Smooth muscle cell (in vitro differentiated cells): ENCODE data around the gene PLCH2. TPM values are rescaled to one million over a fixed set of nuclear protein-coding genes. Genes with fewer than 3 reads are reported as not detected.
A peak's percentile ranks its signal among the peaks of the same experiment; 100 is the strongest.

Experiments
- DNase-seq: peaks from one replicate; lab custom pipeline; 2025; ENCODE audit not compliant: unreplicated experiment; lab: John Stamatoyannopoulos, UW
- H2AFZ ChIP-seq: fragments of 200-600 bp; sonication (generic); 2 replicates; pipeline ENCODE4 v1.6.0; 2016; ENCODE audit warnings: antibody characterized with exemption, low read depth, mild to moderate bottlenecking
- H3F3A ChIP-seq: fragments of 200-600 bp; sonication (generic); 2 replicates; pipeline ENCODE4 v1.6.0; 2017; ENCODE audit warnings: antibody characterized with exemption, low read depth
- H3K27ac ChIP-seq: fragments of 200-600 bp; sonication (generic); 2 replicates; pipeline ENCODE4 v1.5.1; 2016; ENCODE audit warnings: low read depth, mild to moderate bottlenecking
- H3K27me3 ChIP-seq: fragments of 200-600 bp; sonication (generic); 2 replicates; pipeline ENCODE4 v1.6.1; 2016; ENCODE audit warnings: low read depth, mild to moderate bottlenecking
- H3K36me3 ChIP-seq: fragments of 200-600 bp; sonication (generic); 2 replicates; pipeline ENCODE4 v1.5.1; 2016; ENCODE audit warnings: low read depth
- H3K4me1 ChIP-seq: fragments of 200-600 bp; sonication (generic); 2 replicates; pipeline ENCODE4 v1.5.1; 2016; ENCODE audit warnings: low read depth
- H3K4me2 ChIP-seq: fragments of 200-600 bp; sonication (generic); 2 replicates; pipeline ENCODE4 v1.6.0; 2016; ENCODE audit warnings: mild to moderate bottlenecking
- H3K4me3 ChIP-seq: fragments of 200-600 bp; sonication (generic); 2 replicates; pipeline ENCODE4 v1.5.1; 2016; ENCODE audit warnings: mild to moderate bottlenecking
- H3K79me2 ChIP-seq: fragments of 200-600 bp; sonication (generic); 2 replicates; pipeline ENCODE4 v1.6.0; 2016; ENCODE audit warnings: low read depth, mild to moderate bottlenecking
- H3K9ac ChIP-seq: fragments of 200-600 bp; sonication (generic); 2 replicates; pipeline ENCODE4 v1.6.0; 2016; ENCODE audit warnings: low read depth
- H3K9me3 ChIP-seq: fragments of 200-600 bp; sonication (generic); replicated peaks from 2 replicates; pipeline ENCODE4 v1.5.1; 2016; ENCODE audit warnings: low read depth
- H4K20me1 ChIP-seq: fragments of 200-600 bp; sonication (generic); 2 replicates; pipeline ENCODE4 v1.6.0; 2016; ENCODE audit warnings: low read depth
- WGBS: methylation state at CpG from one replicate; pipeline ENCODE4 v1.1.7; 2016; ENCODE audit warnings: low lambda C conversion rate; 5-methylcytosine and 5-hydroxymethylcytosine counted together
- polyA plus RNA-seq: library from polyadenylated mRNA; unstranded; fragments of >200 nt; fragmentation: Nextera tagmentation; extraction: Ambion mirVana; gene quantifications from 2 replicates; pipeline ENCODE4 v1.2.1, GENCODE V29; 2016
- total RNA-seq: library from RNA; depleted of rRNA; stranded (reverse); fragments of >200 nt; gene quantifications from 2 replicates; pipeline ENCODE4 v1.2.3, GENCODE V29; 2014
- TF ChIP-seq, protein P1 (sequence below): fragments of 200-600 bp; sonication (generic); IDR thresholded peaks from 2 replicates; pipeline ENCODE4 v1.5.1; 2017; ENCODE audit warnings: borderline replicate concordance, mild to moderate bottlenecking, antibody characterized with exemption; ENCODE audit not compliant: insufficient read depth, poor library complexity, severe bottlenecking

Gene PLCH2
- total and polyA plus RNA-seq, 2 experiments from 2014 or later = 0.09 to 0.13 TPM

DNA sequence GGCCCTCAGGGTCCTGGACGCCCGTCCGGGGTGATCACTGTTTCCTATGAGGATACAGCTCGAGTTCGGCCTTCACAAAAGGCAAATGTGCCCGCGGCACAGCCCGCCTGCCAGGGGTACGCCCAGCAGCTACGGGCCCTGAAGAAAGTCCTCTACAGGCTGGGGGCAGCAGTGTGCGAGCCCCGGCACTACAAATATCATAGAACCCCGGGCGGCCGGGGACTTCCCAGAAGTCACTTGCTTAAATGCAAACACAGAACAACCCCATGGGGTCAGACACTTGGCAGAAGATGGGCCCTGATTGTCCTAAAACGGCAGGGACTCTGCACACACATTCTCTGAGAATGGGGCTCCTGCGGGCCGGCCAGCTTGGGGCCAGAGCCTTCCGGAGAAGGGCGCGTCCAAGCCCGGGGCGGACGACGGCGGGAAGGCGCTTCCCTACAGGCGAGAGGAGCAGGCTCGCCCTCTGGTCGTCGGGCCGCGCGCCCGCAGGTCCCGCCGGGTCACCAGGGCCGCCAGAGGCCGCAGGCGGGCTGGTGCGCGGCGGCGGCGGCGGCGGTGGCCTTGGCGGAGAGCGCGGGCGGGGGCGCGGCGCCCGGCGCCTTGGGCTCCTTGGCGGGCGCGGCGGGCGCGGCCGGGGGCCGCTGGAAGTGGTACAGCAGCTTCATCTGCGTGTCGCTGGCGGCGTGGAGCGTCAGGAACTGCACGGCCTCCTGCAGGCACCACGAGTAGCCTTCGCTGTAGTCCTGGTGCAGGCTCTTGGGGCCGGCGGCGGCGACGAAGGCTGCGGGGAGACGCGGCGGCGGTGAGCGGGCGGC, 53.1 kb downstream of the PLCH2 start:
- Histone ChIP-seq H3K9me3 (no peaks in the 10 kb centered on the region), H3K4me2 (peak overlapping the region; percentile 85), H3K4me3 (peak overlapping the region; percentile 30), H3K27ac (no peak overlapping the region), H3F3A (no peaks in the 10 kb centered on the region), H4K20me1 (peaks cover 18% of the 10 kb centered on the region), H3K36me3 (no peaks in the 10 kb centered on the region), H3K79me2 (peaks cover 19% of the 10 kb centered on the region), H3K9ac (no peak overlapping the region), H3K4me1 (peaks cover 36% of the 10 kb centered on the region), H2AFZ (no peak overlapping the region), H3K27me3 (peaks cover 51% of the 10 kb centered on the region)
- TF ChIP-seq, protein P1, sequence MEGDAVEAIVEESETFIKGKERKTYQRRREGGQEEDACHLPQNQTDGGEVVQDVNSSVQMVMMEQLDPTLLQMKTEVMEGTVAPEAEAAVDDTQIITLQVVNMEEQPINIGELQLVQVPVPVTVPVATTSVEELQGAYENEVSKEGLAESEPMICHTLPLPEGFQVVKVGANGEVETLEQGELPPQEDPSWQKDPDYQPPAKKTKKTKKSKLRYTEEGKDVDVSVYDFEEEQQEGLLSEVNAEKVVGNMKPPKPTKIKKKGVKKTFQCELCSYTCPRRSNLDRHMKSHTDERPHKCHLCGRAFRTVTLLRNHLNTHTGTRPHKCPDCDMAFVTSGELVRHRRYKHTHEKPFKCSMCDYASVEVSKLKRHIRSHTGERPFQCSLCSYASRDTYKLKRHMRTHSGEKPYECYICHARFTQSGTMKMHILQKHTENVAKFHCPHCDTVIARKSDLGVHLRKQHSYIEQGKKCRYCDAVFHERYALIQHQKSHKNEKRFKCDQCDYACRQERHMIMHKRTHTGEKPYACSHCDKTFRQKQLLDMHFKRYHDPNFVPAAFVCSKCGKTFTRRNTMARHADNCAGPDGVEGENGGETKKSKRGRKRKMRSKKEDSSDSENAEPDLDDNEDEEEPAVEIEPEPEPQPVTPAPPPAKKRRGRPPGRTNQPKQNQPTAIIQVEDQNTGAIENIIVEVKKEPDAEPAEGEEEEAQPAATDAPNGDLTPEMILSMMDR = no peak
- DNase-seq = no peak
- 10% methylated on average over 46 of the region's 84 CpGs for WGBS

DNA sequence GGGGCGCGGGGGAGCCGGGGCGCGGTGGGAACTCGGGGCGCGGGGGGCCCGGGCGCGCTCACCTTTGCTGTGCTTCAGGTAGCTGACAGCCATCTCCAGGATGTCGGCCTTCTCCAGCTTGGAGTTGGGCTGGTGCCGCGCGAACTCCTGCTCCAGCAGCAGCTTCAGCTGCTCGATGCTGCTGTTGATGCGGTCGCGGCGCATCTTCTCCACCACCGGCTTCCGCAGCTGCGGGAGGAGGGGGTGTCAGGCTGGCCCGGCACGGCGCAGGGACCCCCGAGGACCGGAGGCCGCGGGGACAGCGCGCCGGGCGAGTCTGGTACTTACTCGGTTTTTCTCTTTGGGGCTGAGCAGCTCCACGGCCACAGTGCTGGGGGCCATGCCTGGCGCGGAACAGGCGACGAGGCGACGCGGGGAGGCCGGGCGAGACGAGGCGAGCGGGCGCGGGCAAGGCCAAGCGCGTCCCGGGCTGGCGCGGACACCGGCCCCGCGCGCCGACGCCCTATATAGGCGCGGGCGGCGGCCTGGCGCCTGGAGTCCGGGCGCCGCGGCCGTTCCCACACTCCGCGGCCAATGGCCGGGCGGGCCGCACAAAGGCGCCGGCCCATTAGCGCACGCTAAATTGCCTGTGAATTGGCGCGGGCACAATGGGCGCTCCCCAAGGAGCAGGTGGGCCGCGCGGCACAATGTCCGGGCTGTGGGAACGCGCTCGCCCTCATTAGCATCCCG, 53.9 kb downstream of the PLCH2 start, which contains the start of gene HES5:
HES5 (minus strand) TSS at position 480 of the 729 bp plus-strand sequence; CDS start at position 381, 99 bp downstream.
- peaks cover 51% of the 10 kb centered on the region for H3K27me3 ChIP-seq
- peaks cover 41% of the 10 kb centered on the region for H3K4me1 ChIP-seq
- peak within 1 kb of the TSS; percentile 30 for H3K4me3 ChIP-seq
- no peaks in the 10 kb centered on the region for H3F3A ChIP-seq
- no peaks in the 10 kb centered on the region for H3K36me3 ChIP-seq
- H3K9me3 ChIP-seq = no peaks in the 10 kb centered on the region
- no peak for DNase-seq
- H3K4me2 ChIP-seq = peak within 1 kb of the TSS; percentile 85
- H2AFZ ChIP-seq = no peak within 1 kb of the TSS
- peaks cover 11% of the 10 kb centered on the region for H4K20me1 ChIP-seq
- peaks cover 11% of the 10 kb centered on the region for H3K79me2 ChIP-seq
- no peak within 1 kb of the TSS for H3K27ac ChIP-seq
- no peak within 1 kb of the TSS for H3K9ac ChIP-seq
- WGBS = 4% methylated on average over 77 of the region's 91 CpGs
- TF ChIP-seq, protein P1 = no peak

DNA sequence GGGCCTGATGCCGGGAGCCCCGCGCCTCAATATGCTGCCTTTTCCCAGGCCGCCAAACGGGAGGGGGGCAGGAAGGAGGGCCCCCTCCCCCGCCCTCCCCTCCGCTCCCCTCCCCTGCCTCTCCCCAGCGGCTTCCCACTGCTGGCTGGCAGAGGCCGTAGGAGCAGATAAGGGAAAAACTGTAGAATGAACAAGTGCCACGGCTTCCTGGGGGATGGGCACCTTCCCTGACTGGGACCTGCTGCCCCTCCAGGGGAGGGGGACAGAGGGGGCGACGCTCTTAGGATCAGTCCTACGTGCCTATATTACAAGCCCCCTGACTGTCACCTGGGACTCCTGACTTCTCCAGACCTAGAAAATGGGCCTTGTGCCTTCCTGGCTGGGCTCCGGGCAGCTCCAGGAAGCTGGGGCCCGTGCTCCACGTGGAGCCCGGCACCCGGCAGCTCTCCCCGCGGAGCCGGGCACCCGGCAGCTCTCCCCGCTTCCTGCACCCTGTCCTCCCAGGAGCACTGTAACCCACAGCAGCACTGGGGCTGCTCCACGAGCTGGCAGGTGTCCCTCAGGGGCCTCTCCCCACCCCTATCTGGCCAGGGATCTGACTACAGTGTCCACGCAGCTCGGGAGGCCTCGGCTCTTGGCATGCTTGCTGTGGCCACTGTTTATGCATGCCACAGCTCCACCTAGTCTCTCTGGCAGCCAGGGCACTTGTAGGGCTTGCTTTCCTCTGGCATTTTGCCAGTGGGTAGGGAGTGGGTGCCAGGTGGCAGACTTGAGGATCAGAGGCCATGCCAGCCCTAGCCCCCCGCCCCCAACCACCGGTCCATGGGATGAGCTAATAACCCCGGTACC, 54.6 kb downstream of the PLCH2 start:
- Histone ChIP-seq H3K27ac (no peak overlapping the region), H3K9me3 (no peaks in the 10 kb centered on the region), H4K20me1 (peaks cover 3% of the 10 kb centered on the region), H3K27me3 (peaks cover 51% of the 10 kb centered on the region), H3K4me3 (peak overlapping the region; percentile 30), H3K36me3 (no peaks in the 10 kb centered on the region), H3K4me2 (peak overlapping the region; percentile 85), H3K4me1 (peaks cover 42% of the 10 kb centered on the region), H3F3A (no peaks in the 10 kb centered on the region), H3K9ac (no peak overlapping the region), H3K79me2 (peaks cover 3% of the 10 kb centered on the region), H2AFZ (no peak overlapping the region)
- TF ChIP-seq, protein P1 = no peak
- WGBS = 49% methylated on average over 28 of the region's 30 CpGs
- DNase-seq = no peak
